ENCODE results near the gene TMED5.
A peak's percentile ranks its signal among the peaks of the same experiment; 100 is the strongest.
"Not testable (repeated sequence)": the region's sequence is repeated elsewhere in the genome, so short reads cannot be mapped to it uniquely, and the experiment has no call there.

The TMED5 gene

GRCh38 chr1:93170141-93170678 is 10.0 kb downstream of the TMED5 start:
- DNase-seq, result not testable (repeated sequence)

- no peak for DNase-seq
Measured at GRCh38 chr1:93167006-93167405, 13.2 kb downstream of the TMED5 start.

- DNase-seq, result not testable (repeated sequence)
Measured at GRCh38 chr1:93165895-93166294, 14.3 kb downstream of the TMED5 start.

- DNase-seq, result no peak
Measured at GRCh38 chr1:93164816-93165215, 15.4 kb downstream of the TMED5 start.

- not testable (repeated sequence) for DNase-seq
Measured at GRCh38 chr1:93163314-93163713, 16.9 kb downstream of the TMED5 start.

GRCh38 chr1:93159337-93159736 is 20.9 kb downstream of the TMED5 start:
- no peak for DNase-seq

- DNase-seq, result no peak
Measured at GRCh38 chr1:93155335-93155734, 24.9 kb downstream of the TMED5 start.

- DNase-seq, result no peak
Measured at GRCh38 chr1:93154898-93155297, 25.3 kb downstream of the TMED5 start.

GRCh38 chr1:93152835-93153234 is 27.4 kb downstream of the TMED5 start:
- DNase-seq, result no peak

GRCh38 chr1:93151474-93151873 is 28.7 kb downstream of the TMED5 start:
- DNase-seq, result no peak

GRCh38 chr1:93150729-93151128 is 29.5 kb downstream of the TMED5 start:
- DNase-seq, result no peak

- DNase-seq, result no peak
Measured at GRCh38 chr1:93148001-93148400, 32.2 kb downstream of the TMED5 start.

GRCh38 chr1:93143769-93144168 is 36.4 kb downstream of the TMED5 start:
- no peak for DNase-seq

GRCh38 chr1:93143136-93143535 is 37.1 kb downstream of the TMED5 start:
- no peak for DNase-seq

- DNase-seq, result no peak
Measured at GRCh38 chr1:93142161-93142560, 38.1 kb downstream of the TMED5 start.

- no peak for DNase-seq
Measured at GRCh38 chr1:93140106-93140505, 40.1 kb downstream of the TMED5 start.

- DNase-seq, result no peak
Measured at GRCh38 chr1:93137604-93138292, 42.5 kb downstream of the TMED5 start.

- DNase-seq, result no peak
Measured at GRCh38 chr1:93136445-93136844, 43.8 kb downstream of the TMED5 start.

- DNase-seq, result no peak
Measured at GRCh38 chr1:93132638-93133037, 47.6 kb downstream of the TMED5 start.

- DNase-seq, result peak; percentile 62
Measured at GRCh38 chr1:93129507-93130099, 50.6 kb downstream of the TMED5 start.

GRCh38 chr1:93124556-93125355 is 55.5 kb downstream of the TMED5 start:
- no peak for DNase-seq

- DNase-seq, result no peak
Measured at GRCh38 chr1:93123201-93123783, 56.9 kb downstream of the TMED5 start.

GRCh38 chr1:93120614-93121013 is 59.6 kb downstream of the TMED5 start:
- no peak for DNase-seq
